Measurements from ENCODE around the gene UCK1.

GRCh38 chr9:131565369-131565768 is 34.3 kb upstream of the UCK1 start:
- TF ChIP-seq EZH2phosphoT487 (IDR thresholded peaks at IDR 0.05; ENCODE audit: insufficient read depth, low read depth) (no peak), EZH2 (IDR thresholded peaks at IDR 0.05; ENCODE audit: insufficient read depth, poor library complexity, severe bottlenecking) (no peak)
